Ishikawa (cell line): ENCODE measurements around the gene OLFML2A.

ENCODE experiments used
- CEBPB ChIP-seq: IDR thresholded peaks from 2 replicates; pipeline ENCODE4 v1.6.1; 2012
- CREB1 ChIP-seq: IDR thresholded peaks from 2 replicates; pipeline ENCODE4 v1.6.1; 2012; ENCODE audit warnings: low read depth
- EGR1 ChIP-seq: IDR thresholded peaks from 2 replicates; pipeline ENCODE4 v1.6.1; 2012
- EP300 ChIP-seq: IDR thresholded peaks from 2 replicates; pipeline ENCODE4 v1.6.1; 2012; ENCODE audit warnings: borderline replicate concordance
- FOXM1 ChIP-seq: IDR thresholded peaks from 2 replicates; pipeline ENCODE4 v1.6.1; 2012; ENCODE audit warnings: low read depth, borderline replicate concordance
- MAX ChIP-seq: IDR thresholded peaks from 2 replicates; pipeline ENCODE4 v1.6.1; 2012
- NFIC ChIP-seq: IDR thresholded peaks from 2 replicates; pipeline ENCODE4 v1.6.1; 2012
- RAD21 ChIP-seq: IDR thresholded peaks from 2 replicates; pipeline ENCODE4 v1.6.1; 2012; ENCODE audit warnings: low read depth
- REST ChIP-seq: IDR thresholded peaks from 2 replicates; pipeline ENCODE4 v1.6.1; 2012; ENCODE audit warnings: low read depth, mild to moderate bottlenecking
- TAF1 ChIP-seq: IDR thresholded peaks from 2 replicates; pipeline ENCODE4 v1.6.1; 2012; ENCODE audit warnings: low read depth, mild to moderate bottlenecking
- TCF12 ChIP-seq: IDR thresholded peaks from 2 replicates; pipeline ENCODE4 v1.6.1; 2012; ENCODE audit warnings: low read depth
- TEAD4 ChIP-seq: IDR thresholded peaks from 2 replicates; pipeline ENCODE4 v1.6.1; 2012
- USF1 ChIP-seq: IDR thresholded peaks from 2 replicates; pipeline ENCODE4 v1.6.1; 2012
- YY1 ChIP-seq: IDR thresholded peaks from 2 replicates; pipeline ENCODE4 v1.6.1; 2012; ENCODE audit warnings: low read depth
- ZBTB7A ChIP-seq: IDR thresholded peaks from 2 replicates; pipeline ENCODE4 v1.6.1; 2012; ENCODE audit warnings: low read depth

The OLFML2A gene

GRCh38 chr9:124786881-124787573 lies 10.1 kb downstream of the OLFML2A start:
- no peak for TF ChIP-seq NFIC
- no peak for TF ChIP-seq RAD21
- TF ChIP-seq USF1: no peak
- TF ChIP-seq FOXM1: no peak
- no peak for TF ChIP-seq CREB1
- no peak for TF ChIP-seq TEAD4
- no peak for TF ChIP-seq YY1
- no peak for TF ChIP-seq CEBPB
- no peak for TF ChIP-seq MAX
- no peak for TF ChIP-seq TCF12
- TF ChIP-seq ZBTB7A: no peak
- no peak for TF ChIP-seq REST
- no peak for TF ChIP-seq EGR1
- no peak for TF ChIP-seq EP300
- no peak for TF ChIP-seq TAF1

GRCh38 chr9:124788542-124789217 lies 11.7 kb downstream of the OLFML2A start:
- TF ChIP-seq EGR1 (no peak), NFIC (no peak), TCF12 (no peak), CEBPB (no peak), MAX (no peak), TEAD4 (no peak), FOXM1 (no peak), TAF1 (no peak), REST (no peak), CREB1 (no peak), USF1 (no peak), ZBTB7A (no peak), YY1 (no peak), EP300 (no peak), RAD21 (no peak)

- TF ChIP-seq MAX: no peak
- no peak for TF ChIP-seq TEAD4
- no peak for TF ChIP-seq NFIC
- TF ChIP-seq EP300: no peak
- TF ChIP-seq CREB1: no peak
Measured at GRCh38 chr9:124789531-124789930, 12.6 kb downstream of the OLFML2A start.

- TF ChIP-seq NFIC (no peak), ZBTB7A (no peak), MAX (no peak), EP300 (no peak), TAF1 (no peak), RAD21 (no peak), EGR1 (no peak), CEBPB (no peak), TCF12 (no peak), YY1 (no peak), CREB1 (no peak), USF1 (no peak), TEAD4 (no peak), REST (no peak), FOXM1 (no peak)
Measured at GRCh38 chr9:124790301-124790700, 13.4 kb downstream of the OLFML2A start.
